Islet precursor cell (in vitro differentiated cells): ENCODE measurements around the gene RNF4.
"Not testable (repeated sequence)": the region's sequence is repeated elsewhere in the genome, so short reads cannot be mapped to it uniquely, and the experiment has no call there.

Experiments used
- DNase-seq: peaks from one replicate; pipeline ENCODE4 v3.0.0-alpha.2; 2018

Gene RNF4, protein sequence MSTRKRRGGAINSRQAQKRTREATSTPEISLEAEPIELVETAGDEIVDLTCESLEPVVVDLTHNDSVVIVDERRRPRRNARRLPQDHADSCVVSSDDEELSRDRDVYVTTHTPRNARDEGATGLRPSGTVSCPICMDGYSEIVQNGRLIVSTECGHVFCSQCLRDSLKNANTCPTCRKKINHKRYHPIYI

DNA sequence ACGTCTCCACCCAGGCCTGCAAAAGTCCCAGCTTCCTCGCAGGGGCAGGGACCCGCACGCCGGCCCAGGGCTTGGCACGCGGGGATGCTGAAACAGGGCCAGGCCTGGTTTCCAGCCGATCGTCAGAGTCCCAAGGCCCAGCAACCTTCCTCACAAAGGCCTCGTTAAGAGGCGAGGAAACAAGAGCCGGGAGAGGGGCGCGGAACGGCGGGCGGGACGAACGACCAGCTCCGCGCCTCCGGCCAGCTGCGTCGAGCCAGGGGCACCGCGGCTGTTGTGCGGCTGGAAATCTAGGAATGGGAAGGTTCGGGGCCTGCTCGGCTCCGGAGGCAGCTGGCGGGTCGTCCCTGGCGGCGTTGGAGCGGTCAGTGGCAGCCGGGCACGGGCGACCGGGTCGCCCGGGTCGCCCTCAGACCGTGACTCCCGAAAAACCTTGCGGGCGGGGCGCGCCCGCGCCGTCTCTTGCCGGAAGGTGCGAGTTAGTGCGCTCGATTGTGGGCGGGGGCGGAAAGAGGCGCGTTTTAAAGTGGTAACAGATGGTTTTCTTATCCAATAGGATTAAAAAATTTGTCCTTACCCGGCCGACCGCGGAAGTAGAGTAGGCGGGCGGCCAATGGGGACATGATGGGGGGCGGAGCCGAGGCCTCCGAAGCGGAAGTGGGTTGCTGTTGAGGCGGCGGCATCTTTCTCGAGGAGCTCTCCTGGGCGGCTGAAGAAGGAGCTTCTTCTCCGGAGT lies at the start of gene RNF4:
RNF4 (plus strand) TSS at position 651 of the 736 bp plus-strand sequence. CDS start 21,388 bp downstream, outside the sequence.
- peak; percentile 97 for DNase-seq

DNA sequence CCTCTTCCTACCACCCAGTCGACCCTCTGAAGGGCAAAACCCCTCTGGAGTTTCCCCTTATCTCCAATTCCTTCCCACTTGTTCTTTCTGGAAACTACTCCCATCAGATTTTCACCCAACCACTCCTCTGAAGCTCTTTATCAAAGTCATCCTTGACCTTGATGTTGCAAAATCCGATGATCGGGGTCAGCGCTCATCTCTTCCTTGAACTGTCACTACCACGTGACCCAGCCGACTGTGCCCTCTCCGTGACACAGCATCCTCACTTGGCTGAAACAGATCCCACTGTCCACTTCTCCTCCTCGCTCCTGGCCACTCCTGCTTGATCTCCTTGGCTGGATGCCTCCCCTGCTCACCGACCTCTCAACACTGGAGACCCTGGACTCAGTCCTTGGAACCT lies 49.1 kb upstream of the RNF4 start:
- DNase-seq, result no peak

DNA sequence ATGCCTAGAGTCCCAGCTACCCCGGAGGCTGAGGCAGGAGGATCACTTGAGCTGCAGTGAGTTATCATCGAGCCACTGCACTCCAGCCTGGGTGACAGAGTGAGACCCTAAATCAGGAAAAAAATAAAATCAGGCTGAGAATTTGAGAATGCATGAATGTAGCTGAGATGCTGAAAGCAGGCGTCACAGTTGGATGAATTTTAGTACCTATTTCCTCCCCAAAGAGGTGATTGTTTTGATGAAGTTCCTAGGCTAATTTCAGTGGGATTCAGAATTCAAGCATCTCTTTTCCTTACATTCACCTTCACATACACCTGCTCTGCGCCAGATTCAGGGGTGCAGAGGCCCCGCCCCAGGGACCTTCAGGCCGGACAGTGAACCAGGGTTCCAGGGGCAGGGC lies 47.0 kb upstream of the RNF4 start:
- DNase-seq, result no peak

DNA sequence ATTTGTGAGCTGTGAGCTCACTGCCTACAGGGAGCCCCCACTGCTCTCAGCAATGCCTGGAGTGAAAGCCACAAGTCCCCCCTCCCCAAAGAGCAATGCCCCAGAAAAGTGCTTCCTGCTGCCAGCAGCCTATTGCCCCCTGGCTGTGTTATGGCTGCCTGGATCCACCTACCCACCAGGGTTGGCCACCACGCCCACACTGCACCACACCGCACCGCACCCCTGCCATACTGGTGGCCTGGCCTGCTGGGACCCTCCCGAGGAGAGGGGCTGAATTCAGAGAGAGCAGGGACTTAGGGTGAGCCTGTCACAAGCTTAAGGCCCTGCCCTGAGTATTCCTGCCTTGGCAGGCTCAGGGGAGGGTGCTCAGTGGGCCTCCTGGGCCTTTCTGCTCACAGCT lies 45.8 kb upstream of the RNF4 start:
- DNase-seq, result no peak

DNA sequence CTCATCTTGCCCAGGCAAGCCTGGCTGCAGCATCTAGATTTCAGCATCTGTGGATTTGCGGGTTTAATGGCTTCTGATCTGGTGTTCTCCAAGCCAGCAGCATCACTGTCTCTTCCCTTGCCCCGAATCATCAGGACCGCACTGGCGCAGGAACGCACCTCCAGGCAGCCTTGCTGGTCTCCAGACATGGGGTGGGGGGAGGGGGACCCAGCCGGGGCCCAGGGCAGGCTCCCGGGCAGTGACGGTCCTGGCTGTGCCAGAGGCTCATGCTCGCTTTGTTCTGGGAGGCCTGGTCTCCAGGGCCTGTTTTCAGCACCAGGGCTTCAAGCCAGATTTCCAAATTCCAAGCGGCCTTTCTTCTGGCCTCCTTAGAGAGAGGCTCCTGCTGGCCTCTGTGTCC lies 45.2 kb upstream of the RNF4 start:
- DNase-seq, result no peak

DNA sequence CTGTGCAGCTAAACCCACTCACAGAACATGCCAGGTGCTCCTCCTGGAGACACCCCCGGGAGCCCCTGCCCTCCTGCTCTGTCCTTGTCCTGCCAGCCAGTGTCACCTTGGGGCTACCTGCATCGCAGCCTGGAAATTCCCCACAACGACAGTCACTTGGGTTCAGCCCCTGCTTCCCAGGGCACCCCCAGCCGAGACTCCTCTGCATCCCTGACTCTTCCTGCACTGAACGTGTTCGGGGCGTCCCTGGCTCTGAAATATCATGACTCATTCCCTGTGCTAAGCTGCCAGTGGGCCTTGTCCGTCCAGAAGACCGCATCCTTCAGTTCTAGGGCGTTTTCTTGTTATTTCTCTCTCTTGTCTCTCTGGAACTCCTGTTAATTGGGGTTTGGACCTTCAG lies 44.3 kb upstream of the RNF4 start:
- no peak for DNase-seq

DNA sequence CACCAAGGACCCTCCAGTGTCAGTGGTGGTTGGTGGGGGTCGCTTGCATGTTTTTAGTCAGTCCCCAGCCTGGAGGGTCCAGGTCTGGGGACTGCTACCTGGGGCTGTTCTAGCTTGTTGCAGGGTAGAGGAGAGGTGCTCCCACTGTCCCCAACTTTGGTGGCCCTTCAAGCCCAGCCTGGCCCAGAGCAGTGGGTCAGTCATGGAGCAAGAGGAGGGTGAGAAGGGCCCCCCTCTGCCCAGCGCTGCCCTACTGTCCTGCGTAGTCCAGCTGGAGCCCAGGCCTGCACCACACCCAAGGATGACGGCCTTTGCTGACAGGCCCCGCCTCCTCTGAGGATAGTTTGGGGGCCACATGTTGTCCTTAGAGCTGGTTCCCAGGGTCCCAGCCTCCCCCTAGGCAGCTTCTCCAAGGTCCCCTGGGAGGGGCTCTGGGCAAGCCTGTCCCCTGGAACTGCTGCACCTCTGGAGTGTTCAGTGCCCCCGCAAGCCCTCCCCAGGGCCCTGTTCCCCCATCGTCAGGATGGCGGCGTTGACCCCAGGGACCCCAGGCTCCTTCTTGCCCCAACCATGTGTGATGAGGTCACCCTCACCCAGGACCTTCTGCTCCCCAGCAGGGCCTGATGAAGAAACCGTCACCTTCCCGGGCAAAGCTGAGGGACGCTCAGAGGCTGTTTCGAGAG lies 43.4 kb upstream of the RNF4 start:
- no peak for DNase-seq

DNA sequence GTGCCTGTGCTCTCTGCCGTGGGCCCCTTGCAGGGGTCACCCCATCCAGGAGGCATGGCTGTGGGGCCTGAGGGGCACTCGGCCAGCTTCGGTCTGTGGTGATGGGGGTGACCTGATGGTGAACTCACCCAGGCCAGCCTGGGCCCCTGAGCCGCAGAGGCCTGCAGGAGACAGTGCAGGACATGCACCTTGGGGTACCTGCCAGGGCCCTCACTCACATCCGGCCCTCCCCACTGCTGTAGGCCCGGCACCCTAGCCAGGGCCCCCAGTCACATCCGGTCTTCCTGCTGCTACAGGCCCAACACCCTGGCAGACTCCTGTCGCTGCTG lies 42.9 kb upstream of the RNF4 start:
- DNase-seq, result no peak

DNA sequence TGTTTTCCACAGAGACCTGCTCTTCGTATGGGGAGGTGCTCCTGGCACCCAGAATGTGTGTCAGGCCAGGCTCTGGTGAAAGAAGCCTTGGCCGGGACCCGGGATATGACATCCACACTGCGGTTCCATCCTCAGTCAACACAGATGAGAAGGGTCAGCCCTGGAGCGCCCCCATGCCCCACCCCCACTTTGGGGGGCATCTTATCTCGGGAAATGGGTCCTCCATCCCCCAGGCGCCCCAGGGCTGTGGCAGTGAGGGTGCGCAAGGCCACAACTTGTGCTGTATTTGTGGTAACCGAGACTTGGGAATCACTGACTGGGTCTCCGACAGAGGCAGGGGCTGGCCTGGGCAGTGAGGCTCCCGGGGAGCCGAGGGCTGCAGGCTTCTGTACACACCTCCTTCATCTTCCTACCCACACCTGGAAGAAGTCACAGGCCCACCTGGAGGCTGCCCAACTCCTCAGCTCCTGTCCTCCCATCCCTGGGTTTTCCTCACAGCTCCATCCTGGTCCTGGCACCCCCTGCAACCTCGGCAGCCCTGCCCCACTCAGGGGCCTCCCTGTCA lies 42.1 kb upstream of the RNF4 start:
- no peak for DNase-seq

DNA sequence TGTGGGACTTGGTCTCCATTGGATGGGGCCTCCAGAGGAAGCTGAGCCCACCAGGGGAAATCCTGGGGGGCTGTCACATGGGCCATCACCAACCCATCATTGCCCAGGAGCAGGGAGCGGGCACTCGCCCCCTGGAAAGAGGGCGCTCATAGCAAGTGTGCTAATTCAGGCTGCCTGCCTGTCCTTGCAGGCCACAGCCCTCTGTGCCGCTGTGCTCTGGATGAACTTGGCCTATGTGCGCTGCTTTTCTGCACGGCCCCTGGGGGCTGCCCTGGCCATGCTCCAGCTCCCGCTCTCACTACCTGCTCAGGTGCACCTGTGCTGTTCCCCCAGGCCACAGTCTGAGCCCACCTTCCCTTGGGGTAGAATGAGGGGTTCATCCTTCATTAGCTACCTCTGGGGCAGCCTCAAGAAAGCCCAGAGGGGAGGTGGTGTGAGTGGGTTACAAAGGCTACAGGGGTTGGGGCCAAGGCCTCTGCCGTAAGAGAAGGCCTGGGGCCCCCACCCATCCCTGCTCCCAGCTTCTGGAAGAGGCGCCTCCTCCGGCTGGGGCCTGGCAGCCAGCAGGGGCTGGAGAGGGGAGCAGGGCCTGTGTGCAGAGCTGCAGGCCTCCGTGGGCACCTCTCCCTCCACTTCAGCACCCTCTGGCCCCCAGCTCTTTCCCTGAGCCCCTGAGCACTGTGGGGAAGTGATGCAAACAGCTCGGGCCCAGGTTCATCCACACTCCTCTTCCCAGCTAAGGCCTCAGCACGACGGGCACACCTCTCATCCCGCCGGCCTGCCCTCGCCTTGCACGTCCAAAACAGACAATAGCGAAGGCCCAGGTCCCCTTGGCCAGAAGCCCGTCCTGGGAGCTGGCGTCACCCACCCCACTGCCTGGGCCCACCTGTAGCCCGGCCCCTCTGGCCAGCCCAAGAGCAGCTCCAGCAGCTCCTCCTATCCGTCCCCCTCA lies 41.2 kb upstream of the RNF4 start:
- no peak for DNase-seq

DNA sequence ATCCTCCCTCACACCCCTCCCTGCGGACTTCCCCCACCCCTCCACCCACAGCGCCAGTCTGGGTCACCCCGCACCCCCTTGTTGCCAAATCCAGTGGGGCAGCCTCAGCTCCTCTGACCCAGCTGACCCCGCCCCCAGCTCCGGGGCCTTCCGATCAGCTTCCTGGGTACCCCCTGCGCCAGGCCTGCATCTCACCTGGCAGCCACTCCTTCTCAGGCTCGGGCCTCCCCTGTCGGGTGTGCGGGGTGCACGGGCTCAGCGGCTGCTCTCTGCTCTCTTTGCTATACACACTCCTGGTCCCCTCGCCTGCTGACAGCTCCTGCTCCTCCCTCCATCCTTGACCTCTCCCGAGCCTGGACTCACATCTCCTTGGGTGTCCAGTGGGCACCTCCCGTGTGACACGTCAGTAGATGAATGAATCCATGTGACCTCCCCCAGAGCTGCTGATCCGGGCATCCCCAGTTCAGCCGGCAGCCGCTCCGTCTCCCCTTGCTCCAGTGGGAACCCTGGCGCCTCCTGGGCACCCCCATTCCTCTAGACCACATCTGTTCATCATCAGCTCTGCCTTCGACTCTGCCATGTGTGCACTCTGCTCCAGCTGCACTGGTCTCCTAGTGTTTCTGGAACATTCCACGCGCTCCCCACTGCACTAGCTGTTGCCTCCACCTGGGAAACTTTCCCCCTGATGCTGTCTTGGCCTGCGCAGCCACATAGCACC lies 40.3 kb upstream of the RNF4 start:
- DNase-seq, result peak; percentile 43

DNA sequence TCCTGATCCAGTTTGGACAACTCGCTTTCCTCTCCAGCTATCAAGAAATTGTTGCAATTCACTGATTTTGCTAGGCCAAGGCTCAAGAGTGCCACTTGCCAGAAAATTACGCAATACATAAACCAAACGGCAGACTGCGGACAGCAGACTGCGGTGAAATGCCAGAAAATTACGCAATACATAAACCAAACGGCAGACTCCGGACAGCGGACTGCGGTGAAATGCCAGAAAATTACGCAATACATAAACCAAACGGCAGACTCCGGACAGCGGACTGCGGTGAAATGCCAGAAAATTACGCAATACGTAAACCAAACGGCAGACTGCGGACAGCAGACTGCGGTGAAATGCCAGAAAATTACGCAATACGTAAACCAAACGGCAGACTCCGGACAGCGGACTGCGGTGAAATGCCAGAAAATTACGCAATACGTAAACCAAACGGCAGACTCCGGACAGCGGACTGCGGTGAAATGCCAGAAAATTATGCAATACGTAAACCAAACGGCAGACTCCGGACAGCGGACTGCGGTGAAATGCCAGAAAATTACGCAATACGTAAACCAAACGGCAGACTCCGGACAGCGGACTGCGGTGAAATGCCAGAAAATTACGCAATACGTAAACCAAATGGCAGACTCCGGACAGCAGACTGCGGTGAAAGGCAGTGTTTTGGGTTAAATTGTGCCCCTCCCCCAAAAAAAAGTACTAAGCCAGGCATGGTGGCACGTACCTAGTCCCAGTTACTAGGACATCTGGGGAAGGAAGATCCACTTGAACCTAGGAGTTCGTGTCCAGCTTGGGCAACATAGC lies 38.8 kb upstream of the RNF4 start:
- DNase-seq, result not testable (repeated sequence)

DNA sequence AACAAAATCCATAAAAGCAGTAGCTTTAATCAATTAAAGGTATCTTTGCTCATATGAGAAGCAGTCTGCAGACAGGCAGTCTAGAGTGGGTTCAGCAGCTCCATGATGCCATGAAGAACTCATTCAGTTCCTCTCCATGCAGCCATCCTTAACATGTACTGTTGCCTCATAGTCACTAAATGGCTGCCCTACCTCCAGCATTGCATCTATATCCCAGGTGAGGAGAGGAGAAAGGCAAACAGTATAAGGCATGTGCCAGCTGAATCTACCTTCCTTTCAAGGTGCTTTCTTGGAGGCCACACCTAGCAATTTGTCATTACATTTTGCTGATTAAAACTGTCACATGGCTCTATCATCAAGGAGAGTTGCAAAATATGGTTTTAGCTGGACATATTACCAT lies 36.9 kb upstream of the RNF4 start:
- no peak for DNase-seq

DNA sequence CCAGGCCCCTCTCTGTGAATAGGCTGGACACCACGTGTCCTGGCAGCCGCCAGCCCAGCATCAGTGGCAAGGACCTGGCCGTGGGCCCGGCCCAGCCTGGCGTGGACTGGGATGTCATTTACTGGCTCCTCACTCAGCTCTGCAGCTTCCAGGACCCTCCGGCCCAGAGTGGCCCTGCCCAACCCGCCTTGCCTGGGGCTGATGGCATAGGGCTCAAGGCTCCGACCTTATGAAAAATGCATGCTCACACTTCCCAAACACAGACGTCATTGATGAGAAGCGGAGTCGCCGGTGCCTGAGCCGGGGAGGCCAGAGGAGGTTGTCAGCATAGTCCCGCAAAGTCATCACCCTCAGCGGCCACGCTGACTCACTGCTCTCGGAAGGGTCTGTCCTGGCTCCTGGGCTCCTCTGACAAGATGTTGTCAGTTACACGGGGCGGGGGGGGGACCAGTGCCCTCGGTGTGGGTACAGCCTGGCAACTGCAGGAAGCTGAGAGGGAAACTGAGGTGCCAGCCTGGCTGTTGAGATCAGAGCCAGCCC lies 35.8 kb upstream of the RNF4 start:
- peak; percentile 91 for DNase-seq

DNA sequence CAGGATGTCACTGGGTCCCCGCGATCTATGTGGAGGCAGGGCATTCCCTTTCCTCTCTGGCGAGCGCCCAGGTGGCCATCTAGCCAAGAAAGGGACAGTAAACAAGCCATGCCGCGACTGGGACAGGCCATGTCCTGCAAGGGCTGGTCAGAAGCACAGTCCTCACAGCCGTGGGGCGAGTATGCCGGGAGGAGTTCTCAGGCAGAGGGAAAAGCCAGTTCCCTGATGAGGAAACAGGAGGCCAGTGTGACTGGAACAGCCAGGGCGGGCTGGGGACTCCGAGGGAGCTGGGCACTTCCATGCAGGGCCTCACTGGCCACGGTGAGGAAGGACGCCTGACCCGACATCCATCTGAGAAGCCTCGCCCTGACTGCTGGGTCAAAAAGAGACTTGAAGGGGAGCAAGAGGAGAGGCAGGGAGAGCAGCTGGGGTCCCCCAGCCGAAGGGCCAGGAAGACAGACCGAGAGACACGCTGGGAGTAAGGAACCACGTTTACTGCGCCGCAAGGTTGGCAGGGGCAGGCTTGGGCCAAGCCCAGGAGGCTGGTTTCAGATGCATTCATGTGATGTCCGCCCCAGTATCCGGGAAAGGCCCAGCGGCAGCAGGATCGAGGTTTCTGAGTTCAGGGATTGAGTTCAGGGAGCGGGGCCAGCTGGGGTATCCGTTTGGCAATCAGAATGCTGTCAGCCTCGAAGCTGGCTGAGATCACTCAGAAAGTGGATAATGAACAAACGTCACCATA lies 35.1 kb upstream of the RNF4 start:
- DNase-seq, result peak; percentile 60

DNA sequence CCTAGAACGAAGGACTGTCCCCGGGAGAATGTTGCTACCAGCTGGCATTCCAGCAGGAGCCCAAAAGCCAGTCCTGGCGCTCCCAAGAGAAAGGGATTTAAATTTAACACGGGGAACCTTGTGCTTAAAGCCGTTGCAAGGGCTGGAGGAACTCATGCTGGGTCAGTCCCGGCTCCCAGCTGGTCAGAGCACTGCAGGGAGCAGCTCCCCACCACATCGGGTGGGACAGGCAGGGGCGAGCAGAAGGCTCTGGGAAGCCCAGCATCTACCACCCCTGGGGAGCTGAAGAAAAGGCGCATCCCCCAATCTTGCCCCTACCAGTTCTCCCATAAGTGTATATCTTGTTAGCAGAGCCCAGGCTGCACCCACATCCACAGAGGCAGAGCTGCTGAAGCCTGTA lies 34.5 kb upstream of the RNF4 start:
- peak; percentile 43 for DNase-seq

DNA sequence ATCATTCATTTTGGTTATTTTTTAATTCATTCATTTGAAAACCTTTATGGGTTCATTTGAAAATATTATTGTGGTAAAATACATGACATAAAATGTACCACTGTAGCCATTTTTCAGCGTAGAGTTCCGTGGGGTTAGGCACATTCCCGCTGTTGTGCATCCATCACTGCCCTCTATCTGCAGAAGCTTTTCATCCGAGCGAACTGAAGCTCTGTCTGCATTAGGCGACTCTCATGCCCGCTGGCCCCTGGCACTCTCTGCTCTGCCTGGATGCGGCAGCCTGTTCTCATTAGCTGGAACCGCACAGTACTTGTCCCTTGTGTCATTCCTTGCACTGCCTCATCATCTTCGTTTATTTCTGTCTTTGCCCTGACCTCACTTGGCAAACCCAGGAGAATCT lies 32.6 kb upstream of the RNF4 start:
- DNase-seq, result no peak

DNA sequence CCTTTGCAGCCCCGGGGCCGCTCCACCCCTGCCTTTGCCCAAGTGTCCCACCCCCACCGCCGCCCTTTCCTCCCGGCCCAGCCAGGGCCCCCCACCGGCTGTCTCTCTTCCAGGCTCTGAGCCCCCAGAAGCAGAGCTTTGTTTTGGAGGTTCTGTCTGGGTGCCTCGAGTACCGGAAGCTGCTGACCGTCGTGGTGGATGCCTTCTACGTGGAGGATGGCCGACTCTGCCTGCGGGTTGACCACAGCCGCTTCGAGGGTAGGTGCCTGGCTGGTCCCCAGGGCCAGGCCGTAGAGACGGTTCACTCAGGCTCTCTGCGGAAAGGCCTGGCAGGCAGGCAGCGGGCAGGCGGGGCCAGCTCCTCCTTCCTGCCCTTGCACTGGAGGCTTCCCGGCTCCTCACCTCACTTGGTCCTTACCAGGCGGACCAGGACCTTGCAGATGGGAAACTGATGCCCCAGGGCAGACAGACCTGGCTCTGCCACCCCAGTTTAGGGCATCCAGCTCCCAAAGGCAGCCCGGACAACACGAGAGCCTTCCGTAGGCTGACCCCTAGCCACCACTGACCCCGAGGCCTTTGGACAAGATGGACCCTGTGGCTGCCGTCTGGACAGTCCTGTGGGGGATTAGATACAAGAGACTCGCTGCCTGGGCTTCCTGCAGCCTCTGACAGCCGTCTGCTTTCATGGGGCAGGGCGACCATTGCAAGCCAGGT lies 32.0 kb upstream of the RNF4 start:
- peak; percentile 49 for DNase-seq

DNA sequence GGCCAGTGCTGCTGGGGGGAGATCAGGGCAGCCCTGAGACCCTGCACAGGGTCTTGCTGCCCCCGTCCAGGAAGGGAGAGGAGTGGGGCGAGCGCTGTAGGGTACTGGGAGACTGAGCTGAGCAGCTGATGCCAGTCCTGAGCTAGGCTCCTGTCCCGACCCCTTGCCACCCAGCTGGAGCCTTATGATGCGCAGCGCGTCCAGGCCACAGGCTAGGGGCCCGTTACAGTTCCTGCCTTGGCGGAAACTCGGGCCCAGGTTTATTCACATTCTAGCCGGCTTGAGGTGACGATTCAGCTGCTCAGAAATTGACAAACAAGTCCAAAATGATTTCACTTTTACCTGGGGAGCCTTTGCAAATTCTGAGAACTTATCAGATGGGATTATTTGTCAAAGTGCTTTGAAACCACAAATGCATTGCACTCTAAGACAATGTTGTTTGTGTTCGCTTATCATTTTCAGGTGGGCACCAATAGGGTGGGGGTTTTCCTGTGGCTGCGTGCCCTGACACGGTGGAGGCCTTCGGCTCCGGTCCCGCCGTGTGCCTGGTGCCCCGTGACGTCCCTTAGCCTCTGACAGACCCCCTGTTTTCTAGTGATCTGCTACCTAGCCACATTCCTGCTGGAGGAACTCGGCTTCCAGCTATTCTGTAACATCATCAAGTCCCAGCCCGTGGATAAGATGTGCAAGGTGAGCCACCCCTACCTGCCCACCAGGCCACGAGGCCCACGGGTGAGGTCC lies 31.3 kb upstream of the RNF4 start:
- peak; percentile 48 for DNase-seq
